ENCODE measurements around the gene HRAS. TPM values are rescaled to one million over a fixed set of nuclear protein-coding genes. Genes with fewer than 3 reads are reported as not detected.

Gene HRAS
- total and polyA plus RNA-seq, 2 experiments from 2014 or later: 49.6 to 97.8 TPM

GRCh38 chr11:514606-515005 lies 20.8 kb downstream of the HRAS start:
- no peaks in the 10 kb centered on the region for H3K27me3 ChIP-seq
- H3K4me1 ChIP-seq (ENCODE audit: low read depth): no peaks in the 10 kb centered on the region
- no peak for DNase-seq (ENCODE audit: low read depth in 1 of 2, low spot score in 1 of 2)
- no peak for TF ChIP-seq CTCF (IDR thresholded peaks at IDR 0.05; ENCODE audit: low read depth, low read length)
- H3K36me3 ChIP-seq: no peaks in the 10 kb centered on the region
- no peaks in the 10 kb centered on the region for H3K9me3 ChIP-seq (ENCODE audit: low read depth)
- no peak overlapping the region for H3K4me3 ChIP-seq
- H3K27ac ChIP-seq: no peak overlapping the region

GRCh38 chr11:512761-513595 lies 22.4 kb downstream of the HRAS start:
- H3K36me3 ChIP-seq: no peaks in the 10 kb centered on the region
- H3K4me1 ChIP-seq (ENCODE audit: low read depth): no peaks in the 10 kb centered on the region
- H3K27me3 ChIP-seq: no peaks in the 10 kb centered on the region
- H3K27ac ChIP-seq: no peak overlapping the region
- H3K4me3 ChIP-seq: no peak overlapping the region
- H3K9me3 ChIP-seq (ENCODE audit: low read depth): no peaks in the 10 kb centered on the region
- TF ChIP-seq CTCF (IDR thresholded peaks at IDR 0.05; ENCODE audit: low read depth, low read length): no peak
- DNase-seq (ENCODE audit: low read depth in 1 of 2, low spot score in 1 of 2): no peak

- Histone ChIP-seq H3K4me3 (no peak overlapping the region), H3K27ac (no peak overlapping the region), H3K36me3 (no peaks in the 10 kb centered on the region), H3K27me3 (no peaks in the 10 kb centered on the region), H3K4me1 (ENCODE audit: low read depth) (peaks cover 5% of the 10 kb centered on the region), H3K9me3 (ENCODE audit: low read depth) (no peaks in the 10 kb centered on the region)
- TF ChIP-seq CTCF (IDR thresholded peaks at IDR 0.05; ENCODE audit: low read depth, low read length): no peak
- DNase-seq (ENCODE audit: low read depth in 1 of 2, low spot score in 1 of 2): no peak
Observed at GRCh38 chr11:508956-509355, 26.4 kb downstream of the HRAS start.

GRCh38 chr11:507727-508515 lies 27.5 kb downstream of the HRAS start:
- TF ChIP-seq CTCF (IDR thresholded peaks at IDR 0.05; ENCODE audit: low read depth, low read length): no peak
- Histone ChIP-seq H3K27ac (peak overlapping the region; percentile 100), H3K27me3 (no peaks in the 10 kb centered on the region), H3K4me1 (ENCODE audit: low read depth) (peaks cover 5% of the 10 kb centered on the region), H3K9me3 (ENCODE audit: low read depth) (no peaks in the 10 kb centered on the region), H3K4me3 (peak overlapping the region; percentile 71), H3K36me3 (no peaks in the 10 kb centered on the region)
- peak in 1 of 2 donors; percentile 33 for DNase-seq (ENCODE audit: low read depth in 1 of 2, low spot score in 1 of 2)

GRCh38 chr11:506995-507726 lies 28.2 kb downstream of the HRAS start, which contains the start of gene RNH1:
RNH1 (minus strand) TSS chr11:507242; CDS start chr11:502162, 5,080 bp downstream.
- TF ChIP-seq CTCF (IDR thresholded peaks at IDR 0.05; ENCODE audit: low read depth, low read length): no peak
- Histone ChIP-seq H3K4me3 (peak within 1 kb of the TSS; percentile 71), H3K9me3 (ENCODE audit: low read depth) (no peaks in the 10 kb centered on the region), H3K27ac (peak within 1 kb of the TSS; percentile 100), H3K36me3 (no peaks in the 10 kb centered on the region), H3K27me3 (no peaks in the 10 kb centered on the region), H3K4me1 (ENCODE audit: low read depth) (peaks cover 5% of the 10 kb centered on the region)
- DNase-seq (ENCODE audit: low read depth in 1 of 2, low spot score in 1 of 2): peak; percentile 98

Measured in cardiac muscle cell (in vitro differentiated cells and primary cell).